Stimulated activated CD8-positive, alpha-beta memory T cell treated with anti-CD3 and anti-CD28 coated beads, Interleukin-15, amount 100 ng/mL, for 24 hours (primary cell): ENCODE results near the gene AGRN.
"Not testable (repeated sequence)": the region's sequence is repeated elsewhere in the genome, so short reads cannot be mapped to it uniquely, and the experiment has no call there.

Experiments used
- DNase-seq: peaks from one replicate; pipeline ENCODE4 v3.0.0-alpha.2; 2020; ENCODE audit warnings: low read depth

AGRN gene

GRCh38 chr1:1001057-1001783 lies 18.7 kb upstream of the AGRN start:
- DNase-seq, result no peak

- no peak for DNase-seq
Observed at GRCh38 chr1:1003618-1004419, 16.1 kb upstream of the AGRN start.

- no peak for DNase-seq
Observed at GRCh38 chr1:1004420-1004779, 15.5 kb upstream of the AGRN start.

- DNase-seq, result no peak
Observed at GRCh38 chr1:1004780-1005697, 14.9 kb upstream of the AGRN start.

- DNase-seq, result no peak
Observed at GRCh38 chr1:1005774-1006304, 14.1 kb upstream of the AGRN start.

- no peak for DNase-seq
Observed at GRCh38 chr1:1006305-1007159, 13.4 kb upstream of the AGRN start.

- DNase-seq, result not testable (repeated sequence)
Observed at GRCh38 chr1:1010131-1010530, 9.8 kb upstream of the AGRN start.

GRCh38 chr1:1011396-1011949 lies 8.4 kb upstream of the AGRN start:
- no peak for DNase-seq

- DNase-seq, result not testable (repeated sequence)
Observed at GRCh38 chr1:1012736-1013104, 7.2 kb upstream of the AGRN start.

GRCh38 chr1:1013105-1013921 lies 6.6 kb upstream of the AGRN start, which contains the start of gene ISG15:
Gene ISG15 (plus strand): TSS chr1:1013497. CDS start chr1:1013574, 77 bp downstream.
- DNase-seq, result peak; percentile 62

- DNase-seq, result no peak
Observed at GRCh38 chr1:1013922-1014648, 5.8 kb upstream of the AGRN start.

- DNase-seq, result no peak
Observed at GRCh38 chr1:1014799-1015681, 4.9 kb upstream of the AGRN start.

GRCh38 chr1:1017397-1018320 lies 2.3 kb upstream of the AGRN start:
- DNase-seq, result not testable (repeated sequence)

GRCh38 chr1:1018321-1018685 lies 1.6 kb upstream of the AGRN start:
- not testable (repeated sequence) for DNase-seq

GRCh38 chr1:1019122-1019999 lies 559 bp upstream of the AGRN start:
- peak; percentile 58 for DNase-seq

GRCh38 chr1:1020415-1021009 lies 592 bp downstream of the AGRN start:
- no peak for DNase-seq
